DND-41 (cell line): ENCODE results near the gene ICE2.

Experiments used
- ATAC-seq: fragments of 200-7000 bp; cut with Tn5 transposase; 3 replicates; pipeline ENCODE4 v1.9.1; 2021; ENCODE audit warnings: low read depth; ENCODE audit not compliant: insufficient read depth
- DNase-seq: peaks from one replicate; pipeline ENCODE4 v3.0.0-alpha.2; 2020
- H2AFZ ChIP-seq: 2 replicates; pipeline ENCODE4 v1.6.0; 2012; ENCODE audit warnings: low read depth, low read length
- H3K27ac ChIP-seq: 2 replicates; pipeline ENCODE4 v1.5.1; 2012; ENCODE audit warnings: low read length, inconsistent platforms
- H3K27me3 ChIP-seq: fragments of 200-600 bp; sonication (generic); 2 replicates; pipeline ENCODE4 v1.6.0; 2012; ENCODE audit warnings: low read length, mild to moderate bottlenecking, inconsistent platforms; ENCODE audit not compliant: insufficient read depth, poor library complexity
- H3K36me3 ChIP-seq: 2 replicates; pipeline ENCODE4 v1.5.1; 2012; ENCODE audit warnings: low read length, inconsistent platforms; ENCODE audit not compliant: insufficient read depth
- H3K4me1 ChIP-seq: 2 replicates; pipeline ENCODE4 v1.5.1; 2012; ENCODE audit warnings: mild to moderate bottlenecking, low read length; ENCODE audit not compliant: insufficient read depth
- H3K4me2 ChIP-seq: 2 replicates; pipeline ENCODE4 v1.6.0; 2012; ENCODE audit warnings: mild to moderate bottlenecking, moderate library complexity, low read length, inconsistent platforms; ENCODE audit not compliant: insufficient read depth
- H3K4me3 ChIP-seq, 2 experiments: fragments of 200-600 bp in 1 of 2; shearing (Covaris generic) in 1 of 2; 2 replicates each; pipeline ENCODE4 v1.5.1; 2012 to 2016; ENCODE audit warnings: inconsistent platforms in 2 of 2, low read length in 2 of 2, mild to moderate bottlenecking in 2 of 2, low read depth in 1 of 2, moderate library complexity in 1 of 2
- H3K79me2 ChIP-seq: 2 replicates; pipeline ENCODE4 v1.6.0; 2012; ENCODE audit warnings: low read length, inconsistent platforms; ENCODE audit not compliant: insufficient read depth
- H3K9ac ChIP-seq: 2 replicates; pipeline ENCODE4 v1.6.0; 2012; ENCODE audit warnings: low read depth, mild to moderate bottlenecking, inconsistent platforms, low read length, moderate library complexity
- H3K9me3 ChIP-seq: 2 replicates; pipeline ENCODE4 v1.5.1; 2012; ENCODE audit warnings: low read length, moderate library complexity, mild to moderate bottlenecking, inconsistent platforms; ENCODE audit not compliant: insufficient read depth, severe bottlenecking
- H4K20me1 ChIP-seq: 2 replicates; pipeline ENCODE4 v1.6.0; 2012; ENCODE audit warnings: low read length; ENCODE audit not compliant: insufficient read depth
- CTCF ChIP-seq: IDR thresholded peaks from 2 replicates; pipeline ENCODE4 v1.5.1; 2012; ENCODE audit warnings: borderline replicate concordance, low read length, moderate library complexity, mild to moderate bottlenecking; ENCODE audit not compliant: poor library complexity, severe bottlenecking; ENCODE audit errors: extremely low read depth
- EZH2 ChIP-seq: IDR thresholded peaks from 3 replicates; pipeline ENCODE4 v1.6.1; 2012; ENCODE audit warnings: borderline replicate concordance, low read depth, mild to moderate bottlenecking, moderate library complexity, low read length, inconsistent platforms; ENCODE audit not compliant: severe bottlenecking

The ICE2 gene

DNA sequence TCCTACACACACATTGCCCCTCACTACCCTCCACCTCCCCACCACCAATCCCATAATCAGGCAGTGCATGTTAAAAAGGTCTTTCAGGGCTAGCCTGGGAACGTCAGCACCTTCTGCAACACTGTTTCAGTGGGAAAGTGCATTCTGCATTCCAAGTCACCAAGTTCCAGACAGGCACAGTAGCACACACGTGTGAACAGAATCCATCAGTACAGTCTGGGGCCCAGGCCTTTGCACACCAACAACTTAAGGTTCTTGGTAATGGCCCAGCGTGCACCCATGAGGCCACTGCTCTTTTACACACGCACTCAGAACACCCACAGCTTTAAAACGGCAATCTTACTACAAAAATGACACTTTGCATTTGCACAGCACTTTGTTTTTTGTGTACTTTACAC is 82.4 kb downstream of the ICE2 start:
- H4K20me1 ChIP-seq, result no peaks in the 10 kb centered on the region
- H2AFZ ChIP-seq, result no peak overlapping the region
- H3K36me3 ChIP-seq, result no peaks in the 10 kb centered on the region
- peaks cover 17% of the 10 kb centered on the region for H3K4me1 ChIP-seq
- ATAC-seq, result no peak
- H3K9me3 ChIP-seq, result no peaks in the 10 kb centered on the region
- DNase-seq, result no peak
- peak overlapping the region; percentile 87 for H3K4me2 ChIP-seq
- H3K4me3 ChIP-seq, result peak overlapping the region in 1 of 2 experiments; percentile 61; a peak in 2 of 4 replicates
- H3K27ac ChIP-seq, result no peak overlapping the region
- no peaks in the 10 kb centered on the region for H3K79me2 ChIP-seq
- peaks cover 23% of the 10 kb centered on the region for H3K27me3 ChIP-seq
- no peak overlapping the region for H3K9ac ChIP-seq
- TF ChIP-seq EZH2 (no peak), CTCF (no peak)

DNA sequence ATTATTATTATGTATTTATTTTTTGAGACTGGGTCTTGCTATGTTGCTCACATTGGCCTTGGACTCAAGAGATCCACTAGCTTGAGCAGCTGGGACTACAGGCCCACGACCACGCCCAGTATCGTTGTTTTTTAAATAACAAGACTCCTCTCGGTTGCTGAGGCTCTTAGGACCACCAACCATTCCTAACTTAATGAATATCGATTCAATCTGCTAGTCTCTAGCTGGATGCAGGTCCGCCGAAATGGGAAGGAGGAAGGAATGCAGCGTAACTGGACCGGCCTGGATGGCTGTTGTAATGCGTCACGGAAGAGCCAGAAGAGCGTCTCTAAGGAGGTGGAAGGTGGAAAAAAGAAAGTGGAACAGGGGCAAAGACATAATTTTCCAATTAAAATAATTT is 82.8 kb downstream of the ICE2 start:
- ATAC-seq (no peak), DNase-seq (no peak)
- Histone ChIP-seq H3K9ac (no peak overlapping the region), H3K27me3 (peaks cover 25% of the 10 kb centered on the region), H3K36me3 (no peaks in the 10 kb centered on the region), H3K4me3 (no peak overlapping the region), H3K79me2 (no peaks in the 10 kb centered on the region), H4K20me1 (no peaks in the 10 kb centered on the region), H3K4me2 (no peak overlapping the region), H3K27ac (no peak overlapping the region), H3K9me3 (no peaks in the 10 kb centered on the region), H2AFZ (no peak overlapping the region), H3K4me1 (peaks cover 17% of the 10 kb centered on the region)
- no peak for TF ChIP-seq EZH2
- TF ChIP-seq CTCF, result no peak

- H3K36me3 ChIP-seq, result no peaks in the 10 kb centered on the region
- no peak overlapping the region for H3K9ac ChIP-seq
- H3K9me3 ChIP-seq, result no peaks in the 10 kb centered on the region
- H3K27ac ChIP-seq, result no peak overlapping the region
- no peak for TF ChIP-seq CTCF
- no peak for TF ChIP-seq EZH2
- H3K79me2 ChIP-seq, result no peaks in the 10 kb centered on the region
- ATAC-seq (no peak), DNase-seq (no peak)
- H3K27me3 ChIP-seq, result peaks cover 27% of the 10 kb centered on the region
- H4K20me1 ChIP-seq, result no peaks in the 10 kb centered on the region
- H3K4me1 ChIP-seq, result peaks cover 17% of the 10 kb centered on the region
- H3K4me2 ChIP-seq, result no peak overlapping the region
- H3K4me3 ChIP-seq, result no peak overlapping the region
- H2AFZ ChIP-seq, result no peak overlapping the region
Measured at GRCh38 chr15:60395276-60396011, 83.5 kb downstream of the ICE2 start.
